Measurements from ENCODE around the gene TTC31.

The TTC31 gene

DNA sequence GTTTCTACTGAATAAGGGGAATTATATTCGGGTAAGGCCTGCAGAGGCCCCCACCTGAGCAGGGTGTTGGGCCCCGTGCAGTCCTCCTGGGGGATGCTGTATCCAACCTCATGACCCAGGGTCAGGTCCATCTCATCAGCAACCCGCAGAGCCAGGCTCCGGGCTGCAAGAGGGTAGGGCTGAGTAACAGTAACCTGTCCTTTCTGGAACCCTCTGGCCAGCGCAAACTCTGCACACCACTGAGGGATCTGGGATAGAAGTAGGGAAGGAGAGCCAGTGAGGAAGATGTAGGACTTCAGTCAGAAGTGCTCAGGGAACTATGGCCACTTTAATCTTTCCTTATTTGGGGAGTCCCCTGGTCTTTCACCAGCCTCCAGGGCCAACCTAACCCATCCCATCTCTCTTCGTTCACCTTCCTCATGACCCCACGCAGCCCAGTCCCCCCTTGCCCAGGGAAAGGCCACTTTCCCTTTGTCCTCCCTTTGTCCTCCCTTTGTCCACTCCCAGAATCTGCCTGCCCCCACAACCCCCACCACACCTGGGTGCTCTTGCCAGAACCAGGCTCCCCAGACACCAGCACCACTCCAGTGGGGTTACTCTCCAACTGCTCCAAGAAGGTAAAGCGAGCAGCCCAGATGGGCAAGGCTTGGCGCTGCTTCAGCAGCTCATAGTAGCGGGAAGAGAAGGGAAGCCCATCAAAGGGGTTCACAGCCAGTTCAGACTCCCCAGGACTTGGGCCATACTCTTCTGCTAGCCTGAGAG is 42.3 kb downstream of the TTC31 start:
- Histone ChIP-seq H3K27ac (replicated peaks; ENCODE audit: low read length) (no peak overlapping the region), H3K36me3 (replicated peaks in 1 of 2; ENCODE audit: control insufficient read depth in 2 of 2, insufficient read depth in 2 of 2, low read length in 2 of 2) (peaks cover 25 to 30% of the 10 kb centered on the region in 2 donors), H3K9ac (ENCODE audit: low read depth, low read length, poor library complexity) (no peak overlapping the region), H2BK15ac (ENCODE audit: low read length) (no peak overlapping the region), H3K18ac (ENCODE audit: low read length) (no peak overlapping the region), H3K9me3 (replicated peaks in 1 of 2; ENCODE audit: control insufficient read depth in 2 of 2, insufficient read depth in 1 of 2, low read depth in 1 of 2, low read length in 2 of 2) (peaks cover 0 to 2% of the 10 kb centered on the region in 2 donors), H2AFZ (ENCODE audit: low read length) (no peak overlapping the region), H2BK12ac (ENCODE audit: low read length) (no peak overlapping the region), H2BK120ac (ENCODE audit: low read depth, low read length) (no peak overlapping the region), H2AK5ac (ENCODE audit: low read depth, low read length) (no peak overlapping the region), H3K27me3 (ENCODE audit: control insufficient read depth in 3 of 3, insufficient read depth in 3 of 3, low read depth in 1 of 3, low read length in 3 of 3) (peaks cover 0 to 32% (median 8%) of the 10 kb centered on the region in 3 experiments), H3K23ac (ENCODE audit: low read depth, low read length, poor library complexity) (no peak overlapping the region), H3K79me1 (ENCODE audit: low read depth, low read length) (peaks cover 5% of the 10 kb centered on the region), H3K4ac (ENCODE audit: low read length) (no peak overlapping the region), H3K4me1 (ENCODE audit: control insufficient read depth in 2 of 2, insufficient read depth in 1 of 2, low read depth in 1 of 2, low read length in 2 of 2) (peaks cover 6 to 8% of the 10 kb centered on the region in 2 donors), H3K4me2 (ENCODE audit: insufficient read depth, low read length, poor library complexity, severe bottlenecking) (no peak overlapping the region), H3K4me3 (ENCODE audit: low read length in 2 of 2) (no peak overlapping the region), H3K14ac (ENCODE audit: low read length) (no peak overlapping the region), H4K8ac (ENCODE audit: low read depth, low read length) (no peak overlapping the region), H4K91ac (ENCODE audit: low read depth, low read length, poor library complexity) (no peak overlapping the region), H2BK5ac (ENCODE audit: low read length) (no peak overlapping the region)
- WGBS, 2 donors (ENCODE audit: extremely low coverage in 2 of 2, insufficient read length in 2 of 2, insufficient replicate concordance in 1 of 2): no CpG with 5 or more reads among the region's 10 CpGs
- DNase-seq (ENCODE audit: low spot score): no peak

DNA sequence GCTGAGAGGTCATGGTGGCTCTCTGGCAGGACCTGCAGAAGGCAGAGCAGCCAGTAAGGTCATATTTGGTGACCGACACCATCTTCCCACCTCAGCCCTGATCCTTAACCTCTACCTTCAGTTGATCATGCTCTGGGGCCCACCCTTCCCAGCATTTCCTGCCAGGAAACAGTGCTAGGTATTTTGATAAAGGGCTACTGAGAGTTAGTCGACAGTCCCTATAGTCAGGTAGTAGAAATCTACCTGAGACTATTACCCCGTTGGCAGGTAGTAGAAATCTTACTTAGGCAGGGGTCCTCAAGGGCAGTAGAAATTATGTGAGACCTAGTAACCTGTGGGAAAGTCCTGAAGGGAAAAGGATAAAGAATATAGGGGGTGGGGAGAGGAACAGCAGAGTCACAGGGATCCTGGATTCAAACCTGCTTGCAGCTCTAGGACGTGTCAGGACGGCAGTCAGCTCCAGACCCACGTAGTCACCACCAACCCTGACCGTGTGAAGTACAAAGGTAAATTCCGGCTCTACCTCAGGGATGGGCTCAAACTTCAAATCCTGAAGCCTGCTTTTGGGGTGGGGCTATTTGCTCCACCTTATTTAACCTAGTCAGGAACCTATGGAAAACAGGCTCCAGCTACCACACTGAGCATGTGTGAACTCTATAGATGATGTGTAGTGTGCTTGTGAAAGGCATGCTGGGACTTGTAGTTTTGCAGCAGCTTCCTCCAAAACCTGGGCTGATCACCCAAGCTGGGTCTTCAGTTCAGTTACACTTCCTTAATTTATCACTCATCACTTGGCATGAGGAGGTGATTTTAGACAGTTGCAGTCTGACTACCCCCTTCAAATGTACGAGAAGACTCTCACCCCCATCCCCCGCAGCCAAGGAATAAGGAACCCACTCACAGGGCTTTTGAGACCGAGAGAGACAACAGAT is 43.1 kb downstream of the TTC31 start, which contains the start of gene DQX1:
DQX1 (minus strand) TSS at position 515 of the 932 bp plus-strand sequence; CDS start at position 13, 502 bp downstream.
- no peak within 1 kb of the TSS for H3K14ac ChIP-seq (ENCODE audit: low read length)
- peaks cover 0 to 2% of the 10 kb centered on the region in 2 donors for H3K9me3 ChIP-seq (replicated peaks in 1 of 2; ENCODE audit: control insufficient read depth in 2 of 2, insufficient read depth in 1 of 2, low read depth in 1 of 2, low read length in 2 of 2)
- no peak within 1 kb of the TSS for H4K91ac ChIP-seq (ENCODE audit: low read depth, low read length, poor library complexity)
- H2BK15ac ChIP-seq (ENCODE audit: low read length): no peak within 1 kb of the TSS
- no peak within 1 kb of the TSS for H4K8ac ChIP-seq (ENCODE audit: low read depth, low read length)
- no peak for DNase-seq (ENCODE audit: low spot score)
- H2BK5ac ChIP-seq (ENCODE audit: low read length): no peak within 1 kb of the TSS
- peaks cover 0 to 23% (median 4%) of the 10 kb centered on the region in 3 experiments for H3K27me3 ChIP-seq (ENCODE audit: control insufficient read depth in 3 of 3, insufficient read depth in 3 of 3, low read depth in 1 of 3, low read length in 3 of 3)
- peaks cover 5% of the 10 kb centered on the region for H3K79me1 ChIP-seq (ENCODE audit: low read depth, low read length)
- no peak within 1 kb of the TSS for H2BK12ac ChIP-seq (ENCODE audit: low read length)
- peaks cover 11 to 12% of the 10 kb centered on the region in 2 donors for H3K4me1 ChIP-seq (ENCODE audit: control insufficient read depth in 2 of 2, insufficient read depth in 1 of 2, low read depth in 1 of 2, low read length in 2 of 2)
- no peak within 1 kb of the TSS for H3K4me2 ChIP-seq (ENCODE audit: insufficient read depth, low read length, poor library complexity, severe bottlenecking)
- H2AFZ ChIP-seq (ENCODE audit: low read length): no peak within 1 kb of the TSS
- H3K18ac ChIP-seq (ENCODE audit: low read length): no peak within 1 kb of the TSS
- H2BK120ac ChIP-seq (ENCODE audit: low read depth, low read length): no peak within 1 kb of the TSS
- no peak within 1 kb of the TSS for H3K9ac ChIP-seq (ENCODE audit: low read depth, low read length, poor library complexity)
- no peak within 1 kb of the TSS for H2AK5ac ChIP-seq (ENCODE audit: low read depth, low read length)
- no peak within 1 kb of the TSS for H3K4ac ChIP-seq (ENCODE audit: low read length)
- WGBS, 2 donors (ENCODE audit: extremely low coverage in 2 of 2, insufficient read length in 2 of 2, insufficient replicate concordance in 1 of 2): no CpG with 5 or more reads among the region's 11 CpGs
- H3K23ac ChIP-seq (ENCODE audit: low read depth, low read length, poor library complexity): no peak within 1 kb of the TSS
- H3K4me3 ChIP-seq (ENCODE audit: low read length in 2 of 2): no peak within 1 kb of the TSS
- peaks cover 27 to 33% of the 10 kb centered on the region in 2 donors for H3K36me3 ChIP-seq (replicated peaks in 1 of 2; ENCODE audit: control insufficient read depth in 2 of 2, insufficient read depth in 2 of 2, low read length in 2 of 2)
- H3K27ac ChIP-seq (replicated peaks; ENCODE audit: low read length): no peak within 1 kb of the TSS

DNA sequence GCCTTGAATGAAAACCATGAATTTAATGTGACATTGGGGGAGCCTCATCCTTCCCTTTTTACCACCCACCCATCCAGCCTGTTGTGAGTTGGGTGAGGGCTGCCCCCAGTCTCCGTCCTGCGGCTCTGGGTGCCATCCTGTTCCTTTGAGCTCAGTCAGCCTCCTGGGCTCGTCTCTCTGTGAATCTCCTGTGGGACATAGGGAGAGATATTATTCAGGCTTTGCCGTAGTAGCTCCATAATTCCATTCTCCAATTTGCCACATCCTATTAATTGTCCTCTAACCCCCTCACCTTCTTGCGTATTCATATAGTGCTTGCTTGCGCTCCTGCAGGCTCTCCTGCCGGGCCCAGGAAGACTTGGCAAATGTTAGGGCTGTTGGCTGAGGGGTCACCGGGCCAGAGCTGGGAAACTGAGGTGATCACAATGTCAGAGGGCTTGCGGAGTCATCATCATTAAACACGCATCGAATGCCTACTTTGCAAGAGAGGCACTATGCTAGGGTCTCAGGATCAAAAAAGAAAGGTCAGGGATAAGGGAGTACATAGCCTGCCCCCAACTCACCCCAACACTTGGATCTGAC is 43.9 kb downstream of the TTC31 start:
- Histone ChIP-seq H3K4me2 (ENCODE audit: insufficient read depth, low read length, poor library complexity, severe bottlenecking) (no peak overlapping the region), H2BK15ac (ENCODE audit: low read length) (no peak overlapping the region), H3K27ac (replicated peaks; ENCODE audit: low read length) (no peak overlapping the region)

More for the DNA sequence above, 43.9 kb downstream of the TTC31 start:
- no peak overlapping the region for H2AFZ ChIP-seq (ENCODE audit: low read length)
- no peak overlapping the region for H2BK5ac ChIP-seq (ENCODE audit: low read length)
- H3K4me3 ChIP-seq (ENCODE audit: low read length in 2 of 2): no peak overlapping the region
- peaks cover 11 to 17% of the 10 kb centered on the region in 2 donors for H3K4me1 ChIP-seq (ENCODE audit: control insufficient read depth in 2 of 2, insufficient read depth in 1 of 2, low read depth in 1 of 2, low read length in 2 of 2)
- peaks cover 0 to 16% (median 3%) of the 10 kb centered on the region in 3 experiments for H3K27me3 ChIP-seq (ENCODE audit: control insufficient read depth in 3 of 3, insufficient read depth in 3 of 3, low read depth in 1 of 3, low read length in 3 of 3)
- peaks cover 0 to 2% of the 10 kb centered on the region in 2 donors for H3K9me3 ChIP-seq (replicated peaks in 1 of 2; ENCODE audit: control insufficient read depth in 2 of 2, insufficient read depth in 1 of 2, low read depth in 1 of 2, low read length in 2 of 2)
- H2BK120ac ChIP-seq (ENCODE audit: low read depth, low read length): no peak overlapping the region
- H4K91ac ChIP-seq (ENCODE audit: low read depth, low read length, poor library complexity): no peak overlapping the region
- no peak overlapping the region for H3K9ac ChIP-seq (ENCODE audit: low read depth, low read length, poor library complexity)
- H3K23ac ChIP-seq (ENCODE audit: low read depth, low read length, poor library complexity): no peak overlapping the region
- no peak overlapping the region for H3K4ac ChIP-seq (ENCODE audit: low read length)
- H3K36me3 ChIP-seq (replicated peaks in 1 of 2; ENCODE audit: control insufficient read depth in 2 of 2, insufficient read depth in 2 of 2, low read length in 2 of 2): peaks cover 29 to 41% of the 10 kb centered on the region in 2 donors
- H3K79me1 ChIP-seq (ENCODE audit: low read depth, low read length): peaks cover 5% of the 10 kb centered on the region
- no peak overlapping the region for H4K8ac ChIP-seq (ENCODE audit: low read depth, low read length)
- no peak overlapping the region for H3K18ac ChIP-seq (ENCODE audit: low read length)
- H2BK12ac ChIP-seq (ENCODE audit: low read length): no peak overlapping the region
- no peak overlapping the region for H3K14ac ChIP-seq (ENCODE audit: low read length)
- H2AK5ac ChIP-seq (ENCODE audit: low read depth, low read length): no peak overlapping the region
- DNase-seq (ENCODE audit: low spot score): no peak
- WGBS, 2 donors (ENCODE audit: extremely low coverage in 2 of 2, insufficient read length in 2 of 2, insufficient replicate concordance in 1 of 2): no CpG with 5 or more reads among the region's 11 CpGs
